Fibroblast of skin of back (primary cell): ENCODE data around the gene FBXL17.

Experiments used
- DNase-seq: peaks from one replicate; pipeline ENCODE4 v3.0.0-alpha.2; 2013

FBXL17 gene

DNA sequence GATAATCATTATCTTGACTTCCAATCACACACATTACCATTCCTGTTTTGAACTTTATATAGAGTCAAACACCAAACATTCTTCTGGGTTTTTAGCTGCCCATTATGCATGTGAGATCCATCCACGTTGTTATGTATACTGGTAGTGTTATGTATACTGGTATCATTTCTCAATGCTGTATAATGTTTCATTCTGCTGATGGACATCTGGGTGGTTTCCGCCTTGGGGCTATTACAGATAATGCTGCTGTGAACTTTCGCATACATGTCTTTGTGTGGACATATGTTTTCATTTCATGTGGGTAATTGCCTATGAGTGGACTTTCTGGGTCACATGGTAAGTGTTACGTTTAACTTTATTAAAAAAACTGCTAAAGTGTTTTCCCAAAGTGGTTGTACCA lies 493.4 kb downstream of the FBXL17 start:
- no peak for DNase-seq

DNA sequence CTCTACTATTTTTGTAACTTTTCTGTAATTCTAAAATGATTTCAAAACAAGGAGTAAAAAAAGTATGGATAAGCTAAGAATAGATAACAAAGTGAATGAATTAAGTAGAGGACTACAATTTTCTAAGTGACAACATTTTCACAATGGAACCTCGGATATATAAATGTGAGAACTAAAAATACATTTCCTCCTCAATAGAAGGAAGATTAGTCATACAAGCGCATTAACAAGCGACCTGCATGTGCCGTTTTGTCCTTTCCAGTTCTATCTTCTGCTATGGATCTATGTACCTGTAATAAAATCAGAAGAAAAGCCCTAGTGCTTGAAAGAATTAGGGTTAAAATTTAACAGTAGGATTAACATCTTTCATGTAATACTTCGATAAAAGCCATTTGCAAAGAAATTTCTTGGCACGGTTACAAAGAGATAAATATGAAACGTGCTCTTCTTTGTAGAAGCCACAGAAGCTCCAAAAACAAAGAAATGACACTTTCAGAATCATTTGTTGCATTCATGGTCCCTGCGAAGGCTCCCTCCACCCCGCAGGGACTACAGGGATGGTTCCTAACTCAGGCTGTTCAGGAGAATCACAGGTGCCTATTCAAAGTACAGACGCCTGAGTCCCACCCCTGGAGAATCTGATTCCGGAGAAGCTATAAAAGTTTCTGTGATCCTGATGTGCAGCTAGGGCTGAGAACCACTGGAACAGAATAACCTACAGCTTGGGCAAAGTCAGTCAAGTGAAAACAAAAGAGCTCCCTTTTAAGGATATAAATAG lies 494.5 kb downstream of the FBXL17 start:
- DNase-seq, result no peak

DNA sequence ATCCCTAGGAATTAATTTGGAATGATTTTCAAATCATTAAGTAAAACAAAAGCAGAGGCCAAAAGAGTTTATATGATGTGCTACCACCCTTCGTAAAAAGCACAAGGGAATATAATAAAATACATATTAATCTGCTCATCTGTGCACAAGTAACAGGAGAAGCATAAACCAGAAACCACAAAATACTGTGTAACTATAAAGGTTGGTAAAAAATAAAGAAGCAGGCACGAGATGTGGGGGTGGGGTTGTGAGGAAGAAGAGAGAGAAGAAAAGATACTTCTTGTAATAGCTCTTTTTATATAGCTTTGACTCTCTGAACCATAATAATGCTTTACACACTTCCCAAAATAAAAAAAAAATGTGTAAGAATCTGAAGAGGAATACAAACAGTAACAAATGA lies 496.3 kb downstream of the FBXL17 start:
- no peak for DNase-seq

DNA sequence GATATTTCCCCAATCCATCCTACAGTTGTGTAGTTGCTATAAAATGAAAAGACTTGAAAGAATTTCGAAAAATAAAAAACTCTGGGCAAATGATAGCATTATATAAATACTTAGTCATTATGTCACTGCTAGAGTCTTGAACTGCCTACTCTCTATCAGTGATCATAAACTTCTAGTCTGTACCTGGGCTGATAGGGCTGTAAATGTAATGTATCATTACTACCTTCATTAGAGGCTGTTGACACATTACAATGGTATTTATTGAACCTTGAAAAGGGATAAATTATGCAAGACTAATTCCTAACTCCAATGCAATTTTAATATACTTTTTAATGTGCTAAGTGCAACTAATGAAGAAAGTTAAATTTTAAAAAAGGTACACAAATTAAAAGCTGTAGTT lies 497.0 kb downstream of the FBXL17 start:
- DNase-seq, result no peak

DNA sequence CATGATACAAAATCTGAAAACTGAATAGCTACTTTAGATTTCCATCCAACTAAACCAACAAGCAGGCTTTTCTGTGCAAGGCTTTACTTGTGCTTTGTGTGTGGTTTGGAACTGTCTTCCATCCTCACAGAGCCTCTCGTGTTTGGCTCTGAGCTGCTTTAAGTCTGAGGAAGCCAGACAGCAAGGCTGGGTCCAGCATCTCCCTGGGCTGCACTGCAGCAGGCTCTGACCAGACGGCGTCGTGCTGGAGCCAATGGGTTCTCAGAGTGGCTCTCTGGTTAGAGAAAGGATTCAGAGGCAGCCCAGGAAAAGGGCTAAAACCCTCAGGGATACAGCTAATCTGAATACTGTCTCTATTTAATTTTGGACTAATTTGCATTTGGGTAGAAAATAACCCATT lies 503.2 kb downstream of the FBXL17 start:
- no peak for DNase-seq

DNA sequence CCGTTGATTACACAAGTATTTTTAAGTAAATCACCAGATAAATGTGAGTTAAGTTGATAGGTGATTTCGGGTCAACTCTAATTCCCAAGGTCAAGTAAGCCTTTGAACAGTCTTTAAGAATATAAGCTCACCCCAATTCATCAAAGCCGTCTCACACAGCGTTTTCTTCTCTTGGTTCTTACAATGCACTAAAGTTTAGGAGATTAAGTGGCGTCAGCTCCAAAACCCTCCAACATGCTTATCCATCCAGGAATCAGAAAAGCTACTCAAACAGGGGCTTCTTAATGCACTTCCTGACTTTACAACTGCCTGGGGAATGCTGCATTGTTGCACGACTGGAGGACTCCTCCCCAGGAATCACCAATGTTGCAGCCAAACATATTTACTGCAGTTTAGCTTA lies 505.0 kb downstream of the FBXL17 start:
- no peak for DNase-seq

DNA sequence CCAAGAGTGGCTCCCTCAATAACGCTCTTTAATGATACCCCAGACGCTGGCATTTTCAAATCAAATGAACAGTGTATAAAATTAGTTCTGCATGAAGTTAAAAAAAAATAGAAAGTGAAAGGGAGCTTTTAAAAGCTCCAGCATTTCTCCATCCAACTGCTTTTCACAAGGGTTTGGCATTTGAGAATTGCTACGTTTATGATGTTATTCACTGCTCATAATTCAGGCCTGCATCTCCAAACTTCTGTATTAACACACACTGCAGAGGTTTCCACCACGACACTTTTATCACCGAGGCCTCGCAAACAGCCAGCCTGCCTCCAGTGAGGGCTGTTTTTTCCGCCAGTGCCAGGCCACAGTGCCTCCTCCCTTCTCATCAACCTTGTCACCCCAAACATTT lies 505.6 kb downstream of the FBXL17 start:
- DNase-seq, result no peak

DNA sequence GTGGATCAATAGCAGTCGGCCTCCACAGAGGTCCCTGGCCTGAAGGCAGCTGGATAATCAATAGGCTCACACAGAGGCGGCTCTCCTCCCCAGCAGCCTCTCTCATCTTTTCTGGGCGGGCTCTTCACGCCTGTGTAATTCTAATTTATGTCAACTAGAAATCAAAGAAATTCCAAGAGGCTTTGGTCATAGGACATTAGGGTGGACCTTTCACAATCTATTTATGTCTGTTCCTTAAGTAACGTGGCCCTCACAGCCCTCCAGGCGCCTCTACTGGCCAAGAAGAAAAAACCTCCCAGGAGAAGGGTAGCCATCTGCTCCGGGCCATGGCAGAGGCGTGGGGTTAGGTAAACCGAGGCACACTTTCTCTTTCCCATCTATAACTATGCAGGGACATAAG lies 506.1 kb downstream of the FBXL17 start:
- no peak for DNase-seq

DNA sequence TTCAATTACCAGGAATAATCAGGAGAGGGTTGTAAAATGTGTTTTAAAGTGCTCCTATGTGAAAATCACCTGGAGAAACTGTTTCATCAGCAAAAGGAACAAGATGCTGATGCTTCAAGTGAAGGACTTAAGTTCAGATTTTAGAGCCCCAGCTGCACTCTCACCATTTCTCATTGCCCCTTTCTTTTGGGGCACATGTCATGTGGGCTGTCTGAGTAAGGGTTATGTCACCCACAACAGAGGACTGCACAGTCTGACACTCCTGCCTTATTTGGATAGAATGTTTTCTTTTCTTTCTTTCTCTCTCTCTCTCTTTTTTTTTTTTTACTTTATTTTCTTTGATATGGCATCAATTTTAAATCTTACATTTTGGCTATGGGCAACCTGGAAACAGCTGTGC lies 507.1 kb downstream of the FBXL17 start:
- peak; percentile 64 for DNase-seq

DNA sequence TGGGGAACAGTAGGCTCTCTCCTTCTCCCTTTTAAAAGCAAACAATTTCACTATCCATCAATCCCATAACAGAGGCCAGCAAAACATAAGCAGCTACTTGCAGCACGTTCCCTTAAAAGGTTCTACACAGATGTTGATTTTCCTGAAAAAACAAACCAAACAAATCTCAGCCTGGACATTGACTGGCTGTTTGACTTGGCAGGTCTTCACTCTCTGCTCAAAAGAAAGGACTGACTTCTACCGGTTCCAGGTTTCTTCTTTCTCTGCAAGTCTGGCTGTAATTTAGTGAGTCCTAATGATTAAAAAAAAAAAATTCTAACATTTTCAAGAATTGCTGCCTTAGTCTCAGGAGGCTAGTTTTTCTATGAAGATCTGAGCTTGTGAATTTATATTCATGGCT lies 508.0 kb downstream of the FBXL17 start:
- no peak for DNase-seq

DNA sequence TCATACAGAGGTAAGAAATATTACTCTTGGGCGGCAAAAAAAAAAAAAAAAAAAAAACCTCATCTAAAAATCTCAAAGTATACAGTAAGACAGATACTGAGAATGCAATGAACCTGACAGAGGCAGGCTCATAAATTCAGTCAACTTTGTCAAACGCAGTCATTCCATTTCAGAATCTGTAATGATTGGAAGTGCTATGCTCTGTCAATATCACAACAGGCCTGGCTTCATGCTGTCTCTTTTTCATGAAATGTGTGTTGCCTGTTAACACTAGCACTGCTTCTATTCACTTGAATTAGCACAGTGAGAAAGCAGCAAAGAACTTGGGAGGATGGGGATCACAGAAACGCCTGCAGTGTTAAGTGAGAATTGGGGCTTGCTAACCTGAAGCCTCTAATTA lies 510.9 kb downstream of the FBXL17 start:
- DNase-seq, result no peak

DNA sequence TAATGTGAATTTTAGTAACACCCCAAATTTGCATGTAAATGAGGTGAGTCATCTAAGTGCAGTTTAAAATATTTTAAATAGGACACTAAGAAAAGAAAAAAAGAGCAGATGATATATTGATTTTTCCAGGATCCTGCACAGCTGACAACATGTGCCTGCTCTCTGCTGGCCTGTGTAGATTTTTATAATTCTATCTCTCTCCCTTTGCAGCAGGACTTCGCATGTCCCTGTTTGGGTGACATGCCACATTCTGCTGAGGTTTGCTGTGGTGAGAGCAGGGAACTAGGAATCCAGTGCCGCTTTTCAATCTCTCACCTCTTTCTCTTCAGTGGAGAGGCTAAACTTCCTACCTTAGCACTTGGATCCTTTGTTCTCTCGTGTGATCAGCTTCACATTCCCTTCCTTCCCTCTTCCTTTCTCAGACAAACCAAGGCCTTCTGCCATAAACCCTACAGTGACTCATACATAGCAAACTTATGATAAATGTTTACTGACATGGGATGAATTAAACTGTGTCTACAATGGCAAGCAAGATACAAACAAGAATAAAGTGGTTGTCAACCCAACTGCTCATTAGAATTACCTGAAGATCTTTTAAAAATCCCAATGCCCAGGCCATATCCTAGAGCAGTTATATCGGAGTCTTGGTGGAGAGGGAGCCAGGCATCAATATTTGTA lies 512.3 kb downstream of the FBXL17 start:
- DNase-seq, result peak; percentile 88

DNA sequence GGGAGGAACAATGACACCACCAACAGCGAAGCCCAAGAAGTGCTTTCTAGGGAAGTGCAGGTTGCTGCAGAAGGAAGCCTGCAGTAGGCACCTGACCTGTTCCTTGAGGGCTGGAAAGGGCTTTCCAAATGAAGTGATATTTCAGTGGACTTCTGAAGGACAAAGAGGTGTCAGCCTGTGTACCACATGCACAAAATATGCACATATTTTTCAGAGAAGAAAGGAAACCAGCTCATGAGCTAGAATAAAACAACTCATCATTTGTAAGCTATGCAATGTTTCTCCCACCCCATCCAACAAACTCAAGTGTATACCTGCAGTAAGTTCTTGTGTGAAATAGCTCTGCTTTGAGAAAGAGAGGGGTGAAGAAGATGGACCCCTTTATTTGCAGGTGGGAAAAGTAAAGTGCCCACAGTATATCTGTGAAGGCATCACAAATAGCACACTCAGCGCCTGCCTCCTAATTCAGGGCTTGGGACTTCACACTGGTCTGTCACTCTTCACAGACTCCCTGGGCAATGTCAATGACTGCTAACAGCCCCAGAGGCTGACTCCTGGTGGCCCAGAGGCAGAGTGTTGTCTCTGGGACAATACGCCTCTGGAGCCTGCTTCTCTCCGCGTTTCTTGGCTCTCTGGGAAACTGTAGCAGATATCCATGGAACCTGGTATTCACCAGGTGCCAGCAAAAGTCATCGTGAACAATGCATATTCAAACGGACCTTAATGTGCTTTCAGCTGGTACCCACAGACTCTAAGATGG lies 513.1 kb downstream of the FBXL17 start:
- peak; percentile 23 for DNase-seq

DNA sequence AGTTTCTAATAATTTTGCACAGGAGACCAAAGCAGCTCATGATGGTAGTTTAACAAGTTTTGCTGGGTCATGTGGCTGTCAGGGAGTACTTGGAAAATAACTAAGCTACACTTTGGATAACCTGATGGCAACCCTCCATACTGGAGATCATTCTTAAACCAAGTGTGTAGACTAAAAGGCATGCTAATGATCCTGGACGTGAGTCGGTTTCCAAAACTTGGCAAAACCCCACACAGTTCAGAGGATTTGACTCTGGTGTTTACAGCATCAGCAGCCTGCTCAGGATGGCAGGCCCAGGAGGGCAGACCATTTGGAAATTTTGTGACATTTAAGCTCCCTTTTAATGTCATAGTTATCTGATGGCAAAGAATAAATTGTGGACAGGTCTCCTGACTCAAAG lies 514.6 kb downstream of the FBXL17 start:
- no peak for DNase-seq

DNA sequence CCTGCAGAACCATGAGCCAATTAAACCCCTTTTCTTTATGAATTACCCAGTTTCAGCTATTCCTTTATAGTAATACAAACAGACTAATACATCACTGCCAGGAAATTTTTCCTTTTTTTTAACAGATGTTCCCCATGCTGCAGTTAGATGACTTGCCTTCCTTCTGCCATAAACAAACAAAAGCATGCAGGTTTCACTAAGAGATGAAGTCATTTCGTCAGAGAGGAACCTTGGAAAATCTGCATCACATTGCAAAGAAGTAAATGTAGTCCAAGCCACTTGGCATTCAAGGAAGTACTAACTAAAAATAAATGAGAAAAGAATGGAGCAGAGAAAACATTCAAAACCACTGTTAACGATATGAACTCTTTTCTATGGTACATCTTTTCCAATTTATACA lies 517.1 kb downstream of the FBXL17 start:
- no peak for DNase-seq

DNA sequence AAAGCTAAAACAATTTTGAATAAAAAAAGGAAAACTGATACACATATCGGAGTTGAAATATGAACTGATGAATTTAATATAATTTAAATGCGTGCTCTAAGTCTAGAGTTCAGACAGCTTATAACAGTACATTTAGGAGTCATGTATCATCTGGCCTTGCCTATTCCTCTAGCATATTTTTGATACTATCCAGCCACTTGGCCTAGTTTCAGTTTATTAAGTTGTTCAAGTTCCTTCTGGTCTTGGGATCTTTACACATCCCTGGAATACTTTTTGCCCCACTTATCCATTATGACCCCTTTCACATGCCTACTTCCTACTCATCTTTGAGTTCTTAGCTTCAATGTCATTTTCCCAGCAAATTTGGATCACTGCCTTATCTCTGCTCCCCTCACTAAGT lies 518.8 kb downstream of the FBXL17 start:
- no peak for DNase-seq

DNA sequence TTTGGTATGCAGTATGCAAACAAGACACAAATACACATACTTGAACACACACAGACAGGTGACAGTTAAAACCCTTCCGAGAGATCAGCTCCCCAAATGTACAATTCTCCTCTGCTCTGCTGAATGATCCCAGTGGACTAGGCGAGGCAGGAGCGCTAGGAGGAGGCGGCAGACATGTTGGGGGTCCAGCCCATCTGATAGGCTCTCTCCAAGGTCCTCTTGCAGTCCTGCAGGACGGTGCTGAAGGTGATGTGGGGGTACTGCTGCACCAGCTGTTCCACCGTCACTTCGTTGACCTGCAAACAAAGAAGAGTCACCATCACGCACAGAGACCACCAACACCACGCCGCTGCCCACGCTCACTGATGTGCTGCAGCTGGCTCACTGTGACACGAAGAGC lies 520.3 kb downstream of the FBXL17 start:
- no peak for DNase-seq

DNA sequence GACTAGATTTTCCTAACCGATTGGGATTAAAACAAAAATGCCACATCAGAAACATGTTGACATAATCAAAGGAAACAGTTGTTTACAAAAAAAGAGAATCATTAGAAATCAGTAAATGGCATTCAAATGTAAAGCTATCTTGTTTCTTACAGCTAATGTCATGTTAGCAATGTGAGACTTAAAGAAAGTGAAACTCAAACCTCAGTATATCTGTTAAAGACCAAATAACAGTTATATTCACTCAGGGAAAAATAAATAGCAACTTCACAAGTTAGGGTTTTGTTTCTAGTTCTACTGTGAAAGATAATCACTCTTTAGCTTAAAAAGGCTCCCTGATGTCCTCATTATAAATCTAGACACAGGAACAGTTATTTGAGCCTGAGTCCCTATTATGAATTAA lies 521.9 kb downstream of the FBXL17 start:
- no peak for DNase-seq

DNA sequence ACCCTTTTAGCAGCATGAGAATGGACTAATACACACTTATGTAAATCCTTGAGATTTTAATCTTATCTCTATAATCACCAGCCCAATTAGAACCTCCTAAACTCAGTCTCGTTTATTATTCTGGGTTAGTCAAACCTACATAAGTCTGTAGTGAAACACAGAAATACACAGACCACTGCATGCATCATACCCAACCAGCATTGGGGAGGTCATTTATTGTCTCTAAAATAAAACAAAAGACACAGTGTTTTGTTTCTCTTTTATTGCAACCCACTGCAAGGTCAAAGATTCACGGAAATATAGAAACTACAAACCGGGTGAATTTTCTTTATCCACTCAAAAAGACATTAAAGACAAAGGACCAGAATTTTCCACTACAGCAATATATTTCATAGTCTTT lies 523.1 kb downstream of the FBXL17 start:
- DNase-seq, result no peak

DNA sequence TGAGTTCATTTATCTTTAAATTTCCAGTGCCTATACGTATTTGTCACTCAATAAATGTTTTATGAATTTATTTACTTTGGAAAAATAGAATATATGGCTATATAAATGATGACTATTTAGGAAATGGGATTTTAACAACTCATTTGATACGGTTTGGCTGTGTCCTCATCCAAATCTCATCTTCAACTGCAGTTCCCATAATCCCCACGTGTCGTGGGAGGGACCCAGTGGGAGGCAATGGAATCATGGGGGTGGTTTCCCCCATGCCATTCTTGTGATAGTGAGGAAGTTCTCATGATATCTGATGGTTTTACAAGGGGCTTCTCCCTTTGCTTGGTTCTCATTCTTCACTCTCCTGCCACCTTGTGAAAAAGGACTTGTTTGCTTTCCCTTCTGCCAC lies 523.6 kb downstream of the FBXL17 start:
- DNase-seq, result no peak

DNA sequence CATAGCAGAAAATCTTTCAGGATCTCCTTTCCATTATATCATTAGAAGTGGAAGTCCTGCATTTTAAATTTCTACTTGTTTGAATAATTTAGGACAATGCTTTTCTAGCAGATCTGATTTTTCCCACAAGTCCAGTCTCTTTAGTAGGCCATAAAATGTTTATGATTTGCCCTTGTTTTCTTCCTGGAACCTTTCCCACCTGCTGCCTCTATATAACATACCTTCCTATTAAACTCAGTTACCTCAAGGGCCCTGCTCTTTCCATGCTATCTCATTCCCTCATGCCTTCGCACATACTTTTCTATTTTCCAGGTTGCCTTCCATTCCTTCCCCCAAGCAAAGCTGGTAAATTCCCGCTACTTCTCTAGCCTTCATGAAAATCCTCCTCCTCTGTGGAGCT lies 524.1 kb downstream of the FBXL17 start:
- DNase-seq, result no peak

DNA sequence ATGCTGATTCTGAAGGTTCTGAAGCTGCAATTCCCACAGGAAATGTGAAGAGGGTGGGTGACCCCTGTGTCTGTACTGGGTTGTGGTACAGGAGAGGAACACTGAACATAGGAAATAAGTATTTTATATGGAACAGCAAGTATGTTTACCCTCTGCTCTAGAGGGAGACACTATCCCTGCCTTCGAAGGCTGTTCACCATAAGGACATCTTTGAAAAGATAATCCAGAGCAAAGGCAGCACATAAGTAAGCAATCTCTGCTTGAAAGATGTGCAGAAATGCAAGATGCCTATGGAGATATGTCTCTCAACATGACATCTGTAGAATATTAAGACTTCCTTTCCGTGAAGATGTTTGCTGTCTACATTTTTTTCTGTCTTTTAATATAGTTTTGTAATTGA lies 526.7 kb downstream of the FBXL17 start:
- no peak for DNase-seq

DNA sequence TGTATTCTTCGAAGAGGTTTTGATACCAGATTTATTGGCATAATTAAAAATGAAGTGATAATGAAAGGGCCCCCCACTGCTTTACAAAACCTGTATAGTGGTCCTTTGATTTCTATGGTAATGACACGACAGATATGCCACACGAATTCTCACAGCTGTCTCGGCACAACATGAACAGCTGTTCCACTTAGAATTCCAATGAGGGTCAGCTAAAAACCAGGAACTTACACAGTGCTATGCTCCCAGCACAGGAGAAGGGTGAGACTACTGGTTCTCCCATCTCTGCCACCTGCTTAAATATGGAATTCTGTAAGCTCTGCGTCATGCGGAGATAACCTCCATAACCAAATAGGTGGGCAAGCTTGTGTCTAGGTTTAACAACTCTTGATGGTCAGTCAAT lies 528.2 kb downstream of the FBXL17 start:
- DNase-seq, result no peak

DNA sequence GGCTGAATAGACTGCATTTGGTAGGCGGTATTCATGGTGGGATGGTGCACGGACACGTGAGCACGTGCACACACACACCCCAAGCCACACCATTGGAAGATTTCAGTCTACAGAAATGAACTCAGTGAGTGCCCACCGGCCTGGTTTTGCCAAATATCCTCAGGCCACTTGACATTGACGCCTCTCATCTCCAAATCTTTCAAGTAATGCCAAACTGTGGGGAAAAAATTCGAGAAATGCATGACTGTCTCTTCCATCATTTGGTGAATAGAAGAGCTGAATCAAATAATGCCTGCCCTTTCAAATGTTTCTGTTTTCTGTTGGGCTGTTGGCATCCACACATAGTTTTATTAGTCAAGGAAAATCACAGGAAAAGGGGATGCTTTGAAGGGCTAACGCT lies 528.9 kb downstream of the FBXL17 start:
- DNase-seq, result no peak
